IPS DF 6.9 (cell line): ENCODE data around the gene GCGR.

ENCODE experiments used
- DNase-seq: peaks from one replicate; pipeline ENCODE4 v3.0.0-alpha.2; 2013; ENCODE audit warnings: low read depth, low spot score
- H3K27ac ChIP-seq: one replicate; pipeline ENCODE4 v1.5.1; 2013; ENCODE audit warnings: low read length, control low read depth
- H3K27me3 ChIP-seq: 2 replicates; pipeline ENCODE4 v1.6.1; 2013; ENCODE audit warnings: mild to moderate bottlenecking, low read length; ENCODE audit not compliant: control insufficient read depth, insufficient read depth
- H3K36me3 ChIP-seq: 2 replicates; pipeline ENCODE4 v1.6.1; 2013; ENCODE audit warnings: low read length; ENCODE audit not compliant: control insufficient read depth, insufficient read depth
- H3K4me1 ChIP-seq: 2 replicates; pipeline ENCODE4 v1.6.1; 2013; ENCODE audit warnings: low read length; ENCODE audit not compliant: control insufficient read depth, insufficient read depth
- H3K4me3 ChIP-seq: 2 replicates; pipeline ENCODE4 v1.5.1; 2013; ENCODE audit warnings: mild to moderate bottlenecking, low read length
- H3K9me3 ChIP-seq: 2 replicates; pipeline ENCODE4 v1.6.1; 2013; ENCODE audit warnings: low read length, inconsistent platforms; ENCODE audit not compliant: control insufficient read depth, insufficient read depth
- WGBS: extraction: QIAGEN DNeasy Blood & Tissue Kit; methylation state at CpG from one replicate; pipeline ENCODE4 v1.1.7; 2013; ENCODE audit warnings: mixed read lengths, missing lambda C conversion rate; ENCODE audit not compliant: insufficient read length, insufficient coverage; 5-methylcytosine and 5-hydroxymethylcytosine counted together

GCGR gene

DNA sequence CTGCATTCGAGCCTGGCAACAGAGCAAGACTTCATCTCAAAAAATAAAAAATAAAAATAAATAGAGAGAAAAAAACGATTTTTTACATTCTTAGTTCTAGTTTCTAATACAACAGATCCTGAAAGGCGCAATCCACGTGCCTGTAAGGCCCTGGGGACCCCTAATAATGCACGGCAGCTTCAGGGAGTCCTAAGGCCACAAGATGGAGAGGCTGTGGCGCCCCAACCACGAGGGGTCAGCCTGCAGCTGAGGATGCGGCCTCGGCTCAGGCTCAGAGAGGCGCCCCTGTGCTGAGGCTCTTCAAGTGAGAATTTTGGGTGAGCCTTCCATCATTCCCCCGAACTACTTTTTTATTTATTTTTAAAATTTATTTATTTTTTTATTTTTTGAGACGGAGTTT lies 45.5 kb downstream of the GCGR start:
- H3K4me1 ChIP-seq: no peaks in the 10 kb centered on the region
- peaks cover 54% of the 10 kb centered on the region for H3K36me3 ChIP-seq
- no peak for DNase-seq
- H3K4me3 ChIP-seq: no peak overlapping the region
- no CpG with 5 or more reads among the region's 12 CpGs for WGBS
- no peaks in the 10 kb centered on the region for H3K27me3 ChIP-seq
- H3K9me3 ChIP-seq: no peaks in the 10 kb centered on the region
- H3K27ac ChIP-seq: no peak overlapping the region

DNA sequence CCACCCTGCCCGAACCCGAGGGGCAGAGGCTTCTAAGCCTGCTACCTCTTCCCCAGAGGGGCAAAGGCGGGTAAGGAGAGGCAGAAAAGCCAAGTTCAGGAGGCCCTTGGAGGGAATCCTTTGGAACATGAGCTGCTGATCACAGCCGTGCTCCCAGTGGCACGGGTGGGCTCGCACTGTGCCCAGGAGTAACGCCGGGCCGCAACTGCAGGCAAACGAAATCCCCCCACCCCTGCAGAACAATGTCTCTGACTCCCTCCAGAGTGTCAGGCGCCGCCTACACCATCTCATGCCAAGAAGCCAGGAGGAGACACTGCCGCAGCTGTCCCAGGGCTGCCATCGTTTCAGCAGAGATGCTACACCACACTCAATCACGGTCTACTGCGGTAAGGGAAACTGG lies 47.5 kb downstream of the GCGR start:
- no peak overlapping the region for H3K27ac ChIP-seq

DNA sequence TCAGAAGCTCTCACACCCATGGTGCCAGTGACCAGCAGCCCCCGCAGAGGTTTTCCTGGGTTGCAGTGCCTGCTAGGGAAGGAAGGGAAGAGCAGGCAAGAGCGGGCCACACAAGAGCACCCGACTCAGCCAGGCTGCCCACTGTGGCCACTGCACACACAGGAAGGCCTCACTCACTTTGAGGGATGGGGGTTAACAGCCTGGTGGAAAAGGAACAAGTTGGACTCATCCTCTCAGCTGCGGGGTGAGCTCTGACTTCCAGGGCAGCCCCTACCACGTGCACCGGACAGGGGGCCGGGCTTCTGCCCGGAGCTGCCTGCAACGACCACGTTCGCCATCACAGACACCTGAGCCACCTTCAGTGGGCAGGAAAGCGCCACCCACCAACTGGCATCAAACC lies 48.3 kb downstream of the GCGR start:
- Histone ChIP-seq H3K4me1 (no peaks in the 10 kb centered on the region), H3K4me3 (no peak overlapping the region), H3K36me3 (peaks cover 35% of the 10 kb centered on the region), H3K9me3 (no peaks in the 10 kb centered on the region), H3K27me3 (no peaks in the 10 kb centered on the region), H3K27ac (no peak overlapping the region)
- no peak for DNase-seq
- WGBS: no CpG with 5 or more reads among the region's 12 CpGs

More for the DNA sequence above, 47.5 kb downstream of the GCGR start:
- Histone ChIP-seq H3K36me3 (peaks cover 43% of the 10 kb centered on the region), H3K27me3 (no peaks in the 10 kb centered on the region), H3K4me1 (no peaks in the 10 kb centered on the region), H3K9me3 (no peaks in the 10 kb centered on the region), H3K4me3 (no peak overlapping the region)
- no CpG with 5 or more reads among the region's 16 CpGs for WGBS
- DNase-seq: no peak

DNA sequence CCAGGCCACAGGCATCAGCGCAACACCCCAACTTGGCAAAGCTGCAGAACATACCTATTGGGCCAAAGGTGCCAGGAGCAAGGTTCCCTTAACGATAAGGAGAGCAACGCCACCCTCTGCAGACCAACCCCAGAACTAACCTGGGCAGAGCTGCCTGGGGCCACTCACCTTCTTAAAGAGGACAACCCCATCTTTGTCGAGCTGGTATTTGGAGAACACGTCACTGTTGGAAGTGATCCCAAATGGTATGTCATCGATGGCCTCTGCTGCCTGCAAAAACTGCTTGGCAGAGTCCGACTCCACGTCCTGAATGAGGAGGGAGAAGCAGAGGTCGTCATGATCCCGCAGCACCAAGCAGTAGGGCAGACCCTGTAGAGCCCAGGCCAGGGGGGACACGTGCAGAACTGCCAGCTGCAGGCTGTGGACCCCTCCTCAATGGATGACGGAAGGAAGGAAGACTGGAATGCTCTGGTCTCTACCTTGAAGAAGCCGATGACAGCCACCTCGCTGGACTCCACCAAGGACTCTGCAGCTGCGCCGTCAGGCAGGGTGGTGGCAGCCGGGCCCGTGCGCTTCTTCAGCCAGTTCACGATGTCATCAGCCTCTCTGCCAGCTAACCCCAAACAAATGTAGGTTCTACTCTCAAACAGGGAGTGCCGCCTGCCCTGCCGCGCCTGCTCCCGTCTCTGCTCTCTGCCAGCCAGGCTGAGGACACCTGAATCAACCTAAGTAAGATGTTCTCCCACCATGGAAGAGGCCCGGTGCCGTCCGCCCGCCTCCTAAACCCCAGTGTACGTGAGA lies 51.2 kb downstream of the GCGR start:
- H3K4me3 ChIP-seq: no peak overlapping the region
- no CpG with 5 or more reads among the region's 29 CpGs for WGBS
- H3K36me3 ChIP-seq: peaks cover 39% of the 10 kb centered on the region
- H3K27ac ChIP-seq: no peak overlapping the region
- no peaks in the 10 kb centered on the region for H3K27me3 ChIP-seq
- no peaks in the 10 kb centered on the region for H3K9me3 ChIP-seq
- no peaks in the 10 kb centered on the region for H3K4me1 ChIP-seq
- DNase-seq: no peak

DNA sequence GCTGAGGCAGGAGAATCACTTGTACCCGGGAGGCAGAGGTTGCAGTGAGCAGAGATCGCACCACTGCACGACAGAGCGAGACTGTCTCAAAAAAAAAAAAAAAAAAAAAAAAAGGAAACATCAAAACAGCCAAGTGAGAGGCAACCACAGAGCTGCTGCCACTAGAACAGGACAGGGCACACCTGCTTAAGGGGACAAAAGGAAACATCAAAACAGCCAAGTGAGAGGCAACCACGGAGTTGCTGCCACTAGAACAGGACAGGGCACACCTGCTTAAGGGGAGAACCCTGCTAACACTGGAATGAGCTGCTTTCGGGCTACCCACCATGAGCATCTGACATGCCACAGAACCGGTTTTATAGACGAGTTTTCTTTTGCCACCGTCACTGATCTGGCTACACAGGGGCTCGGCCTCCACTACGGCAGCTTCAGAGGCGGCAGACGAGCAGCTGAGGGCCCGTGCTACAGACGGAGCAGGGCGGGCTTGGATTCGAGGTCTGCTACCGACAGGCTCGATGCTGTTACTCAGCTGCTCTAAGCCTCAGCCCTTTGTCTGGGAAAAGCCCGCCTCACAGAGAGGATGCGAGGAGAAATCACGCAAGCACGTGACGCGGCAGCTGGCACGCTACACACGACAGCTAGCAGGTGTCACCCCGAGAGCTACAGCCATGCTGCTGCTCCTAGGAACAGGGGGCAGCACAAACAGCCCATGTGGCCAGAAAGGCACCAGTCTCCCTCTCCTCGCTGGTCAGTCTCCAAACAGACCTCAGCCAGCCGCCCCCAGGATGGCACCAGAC lies 54.4 kb downstream of the GCGR start:
- H3K4me3 ChIP-seq: no peak overlapping the region
- H3K4me1 ChIP-seq: no peaks in the 10 kb centered on the region
- DNase-seq: no peak
- no peaks in the 10 kb centered on the region for H3K9me3 ChIP-seq
- WGBS: no CpG with 5 or more reads among the region's 30 CpGs
- H3K27ac ChIP-seq: no peak overlapping the region
- no peaks in the 10 kb centered on the region for H3K27me3 ChIP-seq
- peaks cover 23% of the 10 kb centered on the region for H3K36me3 ChIP-seq

DNA sequence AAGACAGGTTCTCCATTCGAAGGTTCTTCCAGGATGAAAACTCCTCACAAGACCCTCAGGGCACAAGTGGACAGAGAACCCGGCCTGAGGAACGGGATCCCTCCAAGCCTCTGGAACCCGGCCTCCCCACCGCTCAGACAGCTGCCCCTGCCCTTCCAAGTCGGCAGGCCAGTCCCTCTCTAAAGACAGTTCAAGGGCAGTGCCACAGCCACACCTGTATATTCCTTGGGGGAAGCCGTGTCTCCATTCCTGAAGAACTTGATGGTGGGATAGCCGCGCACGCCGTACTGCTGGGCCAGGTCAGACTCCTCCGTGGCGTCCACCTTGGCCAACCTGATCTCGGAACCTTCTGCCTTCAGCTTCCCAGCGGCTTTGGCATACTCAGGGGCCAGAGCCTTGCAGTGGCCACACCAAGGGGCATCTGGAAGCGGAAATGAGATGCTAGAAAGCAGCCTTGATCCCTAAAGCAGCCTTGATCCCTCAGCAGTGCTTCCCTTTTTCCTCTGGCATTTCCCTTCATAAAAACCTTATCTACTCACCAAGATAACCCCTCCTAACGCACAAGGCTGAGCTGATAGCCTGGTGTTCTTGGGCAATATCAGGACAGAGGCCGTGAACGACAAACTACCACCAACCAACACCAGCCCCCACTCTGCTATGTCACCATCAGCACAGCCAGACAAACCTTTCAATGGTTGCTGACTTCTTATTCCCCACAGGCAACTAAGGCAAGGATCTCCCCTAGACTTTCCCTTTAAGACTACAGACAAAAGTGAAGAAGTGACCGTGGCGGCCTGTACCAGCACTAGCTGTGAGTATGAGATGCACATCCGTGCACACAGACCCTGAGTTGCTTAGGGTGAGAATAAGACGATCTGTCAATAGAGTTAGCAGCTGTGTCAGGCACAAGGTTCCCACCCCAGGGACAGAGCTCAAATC lies 55.3 kb downstream of the GCGR start:
- no peaks in the 10 kb centered on the region for H3K27me3 ChIP-seq
- DNase-seq: no peak
- peaks cover 16% of the 10 kb centered on the region for H3K36me3 ChIP-seq
- no CpG with 5 or more reads among the region's 23 CpGs for WGBS
- H3K4me3 ChIP-seq: peak overlapping the region; percentile 79; the same call in 1 of the 2 replicates
- H3K9me3 ChIP-seq: no peaks in the 10 kb centered on the region
- no peak overlapping the region for H3K27ac ChIP-seq
- no peaks in the 10 kb centered on the region for H3K4me1 ChIP-seq

DNA sequence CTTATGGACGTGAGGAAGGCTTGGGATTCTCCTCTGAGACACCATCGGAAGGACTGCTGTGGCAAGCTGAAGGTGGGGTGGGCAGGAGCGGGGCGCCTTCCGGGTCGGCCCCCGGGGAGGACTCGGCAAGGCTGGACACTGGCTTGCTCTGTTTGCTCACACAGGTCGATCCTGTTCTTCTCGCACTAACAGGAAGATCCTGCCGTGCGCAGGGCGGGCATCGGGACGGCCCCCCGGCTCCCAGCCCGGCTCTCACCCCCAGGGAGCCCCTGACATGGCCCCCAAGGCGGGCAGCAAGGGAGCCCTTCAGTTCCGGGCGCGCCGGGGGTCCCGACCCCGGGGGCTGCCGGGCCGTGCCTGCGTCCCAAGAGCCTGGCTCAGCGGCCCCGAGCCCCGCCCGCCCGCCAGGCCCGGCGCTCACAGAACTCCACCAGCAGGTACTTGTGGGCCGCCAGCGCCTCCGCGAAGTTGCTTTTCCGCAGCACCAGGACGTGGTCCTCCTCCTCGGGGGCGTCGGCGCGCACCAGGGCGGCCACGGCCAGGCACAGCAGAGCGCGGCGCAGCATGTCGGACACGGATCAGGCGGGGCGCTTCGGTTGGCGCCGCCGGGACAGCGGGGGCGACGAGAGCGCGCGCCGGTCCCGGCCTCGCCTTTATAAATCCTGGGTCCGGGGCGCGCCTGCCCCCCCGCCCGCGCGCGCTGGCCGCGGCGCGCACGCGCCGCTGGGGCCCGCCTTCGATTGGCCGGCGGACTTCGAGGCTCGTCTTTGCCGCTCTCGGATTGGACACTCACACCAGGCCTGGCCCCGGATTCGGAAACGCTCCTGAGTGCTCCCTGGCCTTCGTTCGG lies 56.2 kb downstream of the GCGR start, which contains the start of gene P4HB:
TSS of gene P4HB (minus strand) at position 630 of the 850 bp plus-strand sequence. CDS start at position 566, 64 bp downstream.
- no peak within 1 kb of the TSS for H3K27ac ChIP-seq
- H3K4me1 ChIP-seq: no peaks in the 10 kb centered on the region
- no peaks in the 10 kb centered on the region for H3K27me3 ChIP-seq
- H3K9me3 ChIP-seq: no peaks in the 10 kb centered on the region
- DNase-seq: no peak
- peak within 1 kb of the TSS; percentile 81 for H3K4me3 ChIP-seq
- H3K36me3 ChIP-seq: peaks cover 11% of the 10 kb centered on the region
- WGBS: no CpG with 5 or more reads among the region's 95 CpGs

DNA sequence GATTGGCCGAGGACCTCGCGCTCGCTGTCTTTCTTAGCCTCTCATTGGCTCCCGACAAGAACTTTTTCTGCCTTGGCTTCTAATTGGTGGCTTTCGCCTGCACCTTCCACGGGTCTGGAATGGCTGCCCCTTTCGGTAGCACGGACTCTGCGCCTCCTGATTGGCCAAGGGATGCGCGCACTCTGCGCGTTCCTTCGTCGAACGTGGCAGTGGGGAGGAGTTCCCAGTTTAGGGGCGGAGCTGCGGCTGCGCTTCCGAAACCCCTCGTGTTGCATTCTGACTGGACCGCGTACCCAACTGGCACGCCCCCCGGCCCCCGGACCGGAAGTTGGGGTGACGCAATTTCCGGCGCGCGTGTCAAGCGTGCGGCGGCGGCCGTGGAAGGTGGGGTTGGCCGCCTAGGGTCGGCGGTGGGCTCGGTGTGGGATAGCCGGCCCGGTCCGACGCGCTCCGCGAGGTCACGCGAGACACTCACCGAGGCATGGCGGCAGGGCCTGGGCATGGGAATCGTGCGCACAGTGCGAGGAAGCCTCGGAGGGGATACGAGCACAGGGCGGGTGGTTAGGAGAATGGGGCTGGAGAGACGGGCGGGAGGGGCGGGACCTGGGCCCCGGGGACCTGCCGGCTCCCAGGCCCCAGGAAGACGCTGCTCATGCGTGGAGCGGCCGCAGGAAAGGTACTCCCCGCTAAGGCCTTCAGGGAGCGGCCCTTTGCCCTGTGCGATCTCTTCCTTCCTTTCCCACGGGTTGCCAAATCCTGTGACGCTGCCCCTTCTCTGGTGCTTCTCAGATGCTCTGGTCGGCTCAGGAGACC lies 57.0 kb downstream of the GCGR start:
- DNase-seq: peak; percentile 99
- no peaks in the 10 kb centered on the region for H3K27me3 ChIP-seq
- H3K9me3 ChIP-seq: no peaks in the 10 kb centered on the region
- no peak overlapping the region for H3K27ac ChIP-seq
- no peaks in the 10 kb centered on the region for H3K4me1 ChIP-seq
- H3K36me3 ChIP-seq: peaks cover 9% of the 10 kb centered on the region
- peak overlapping the region; percentile 81 for H3K4me3 ChIP-seq
- no CpG with 5 or more reads among the region's 74 CpGs for WGBS

DNA sequence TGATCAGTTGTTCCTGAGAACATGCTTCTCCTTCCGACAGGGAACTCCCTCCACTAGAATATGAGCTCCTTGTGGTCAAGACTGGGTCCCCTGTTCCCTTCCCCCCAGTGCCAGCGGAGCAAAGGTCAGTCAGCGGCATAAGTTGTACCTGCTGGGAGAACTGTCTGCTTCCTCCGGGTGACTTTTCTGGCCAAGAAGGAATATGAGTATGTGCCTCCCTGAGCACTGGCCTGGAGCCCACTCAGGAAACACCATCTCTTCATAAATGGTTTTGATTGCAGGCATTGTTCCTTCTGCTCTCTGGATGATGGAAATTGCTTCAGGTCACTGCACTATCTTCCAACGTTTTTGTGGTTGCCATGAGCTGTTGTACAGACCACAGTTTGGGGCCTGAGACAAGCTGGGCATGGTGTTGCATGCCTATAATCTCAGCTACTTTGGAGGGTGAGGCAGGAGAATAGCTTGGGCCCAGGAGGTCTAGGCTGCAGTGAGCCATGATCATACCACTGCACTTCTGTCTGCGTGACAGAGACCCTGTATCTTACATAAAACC lies 59.2 kb downstream of the GCGR start:
- Histone ChIP-seq H3K27ac (no peak overlapping the region), H3K27me3 (no peaks in the 10 kb centered on the region), H3K4me3 (no peak overlapping the region), H3K9me3 (no peaks in the 10 kb centered on the region), H3K36me3 (peaks cover 12% of the 10 kb centered on the region), H3K4me1 (no peaks in the 10 kb centered on the region)
- WGBS: no CpG with 5 or more reads among the region's 6 CpGs
- DNase-seq: no peak
